ENCODE results near the gene PDSS2. TPM values are rescaled to one million over a fixed set of nuclear protein-coding genes. Genes with fewer than 3 reads are reported as not detected.

Gene PDSS2
- total and polyA plus RNA-seq, 2 of the 8 experiments (the other 6 are each of a cell fraction or from before 2014, with no cell fraction given): 10.7 to 16.1 TPM

- Histone ChIP-seq H3K79me2 (ENCODE audit: control insufficient read depth in 1 of 2, insufficient read depth in 2 of 2, low read length in 2 of 2) (no peaks in the 10 kb centered on the region), H3K4me3 (ENCODE audit: extremely low read depth in 1 of 4, insufficient read depth in 2 of 4, low read depth in 3 of 4, low read length in 4 of 4) (no peak overlapping the region), H3K36me3 (ENCODE audit: control insufficient read depth in 2 of 4, insufficient read depth in 4 of 4, low read length in 3 of 4) (no peaks in the 10 kb centered on the region), H3K27ac (ENCODE audit: low read depth, low read length) (no peak overlapping the region), H3K79me1 (ENCODE audit: low read depth, low read length) (no peaks in the 10 kb centered on the region), H2BK20ac (ENCODE audit: low read length) (no peak overlapping the region), H3K9ac (replicated peaks in 1 of 4; ENCODE audit: extremely low read depth in 1 of 4, low read depth in 3 of 4, low read length in 3 of 4) (no peak overlapping the region), H3K14ac (ENCODE audit: insufficient read length) (no peak overlapping the region), H3K4me1 (replicated peaks in 1 of 4; ENCODE audit: control insufficient read depth in 3 of 4, insufficient read depth in 4 of 4, low read length in 3 of 4) (no peaks in the 10 kb centered on the region), H2BK12ac (ENCODE audit: low read depth, low read length) (no peak overlapping the region), H3K4ac (replicated peaks; ENCODE audit: insufficient read length, low read depth, low read length) (no peak overlapping the region), H4K91ac (replicated peaks; ENCODE audit: insufficient read length, low read length) (no peak overlapping the region), H2BK120ac (replicated peaks; ENCODE audit: low read depth, low read length) (no peak overlapping the region), H4K20me1 (replicated peaks in 1 of 2; ENCODE audit: control insufficient read depth in 1 of 2, insufficient read depth in 2 of 2, low read length in 2 of 2) (no peaks in the 10 kb centered on the region), H4K5ac (ENCODE audit: insufficient read length, low read depth, low read length) (no peak overlapping the region), H2BK5ac (ENCODE audit: low read depth, low read length) (no peak overlapping the region), H3K23me2 (ENCODE audit: low read depth, low read length) (no peaks in the 10 kb centered on the region), H2BK15ac (ENCODE audit: low read length) (no peak overlapping the region), H2AFZ (ENCODE audit: low read length) (no peak overlapping the region), H4K8ac (ENCODE audit: extremely low read depth, insufficient read depth, low read length) (no peak overlapping the region), H3K56ac (replicated peaks; ENCODE audit: insufficient read length, low read depth, low read length) (no peak overlapping the region), H3K4me2 (ENCODE audit: insufficient read depth in 1 of 2, low read depth in 2 of 2, low read length in 2 of 2) (no peak overlapping the region), H3K27me3 (replicated peaks in 1 of 4; ENCODE audit: control insufficient read depth in 3 of 4, extremely low read depth in 1 of 4, insufficient read depth in 3 of 4, low read length in 3 of 4) (no peaks in the 10 kb centered on the region), H3K18ac (ENCODE audit: extremely low read depth, low read length) (no peak overlapping the region), H2AK5ac (ENCODE audit: low read depth, low read length) (no peak overlapping the region), H3K23ac (ENCODE audit: insufficient read length) (no peak overlapping the region), H3K9me3 (ENCODE audit: insufficient read depth in 2 of 2, low read depth in 1 of 2, low read length in 1 of 2) (no peaks in the 10 kb centered on the region)
- ChIA-PET POLR2A (ENCODE audit: partially characterized antibody) (interaction anchor here (0.8 kb wide), 1 partner anchor 10 kb away, joined by 5 read pairs; no protein-coding TSS in a partner anchor), CTCF (ENCODE audit: partially characterized antibody) (interaction anchor here (0.6 to 2.5 kb wide), 5 partner anchors 9 to 81 kb away, joined by 3 to 5 read pairs (median 3); no protein-coding TSS in a partner anchor)
- DNase-seq (ENCODE audit: low read depth in 1 of 2, low spot score in 2 of 2): no peak
- FAIRE-seq: no peak
- TF ChIP-seq SP2 (IDR thresholded peaks at IDR 0.05; ENCODE audit: low read length): no peak
- no peak for TF ChIP-seq CBX5 (IDR thresholded peaks at IDR 0.05; ENCODE audit: low read depth, low read length)
- TF ChIP-seq CHD1 (IDR thresholded peaks at IDR 0.05; ENCODE audit: low read depth, low read length): no peak
- TF ChIP-seq CBX8 (IDR thresholded peaks at IDR 0.05; ENCODE audit: borderline replicate concordance, low read depth, low read length): no peak
- no peak for TF ChIP-seq GABPA (IDR thresholded peaks at IDR 0.05; ENCODE audit: borderline replicate concordance, insufficient read depth, low read length)
- TF ChIP-seq JUN (IDR thresholded peaks at IDR 0.05; ENCODE audit: low read depth, low read length): no peak
- TF ChIP-seq NANOG (IDR thresholded peaks at IDR 0.05; ENCODE audit: insufficient read depth, low read depth, low read length, poor library complexity, severe bottlenecking): no peak
- no peak for TF ChIP-seq ATF2 (IDR thresholded peaks at IDR 0.05; ENCODE audit: low read length)
- TF ChIP-seq KDM4A (IDR thresholded peaks at IDR 0.05; ENCODE audit: low read depth, low read length, severe bottlenecking): no peak
- TF ChIP-seq EGR1 (IDR thresholded peaks at IDR 0.05; ENCODE audit: borderline replicate concordance, low read depth, low read length): no peak
- TF ChIP-seq KDM5A (IDR thresholded peaks at IDR 0.05; ENCODE audit: low read length): no peak
- TF ChIP-seq E2F6 (IDR thresholded peaks at IDR 0.05): no peak
- TF ChIP-seq HDAC2 (IDR thresholded peaks at IDR 0.05; ENCODE audit: borderline replicate concordance in 1 of 2, low read depth in 2 of 2, low read length in 2 of 2): no peak
Observed at GRCh38 chr6:107259951-107260350, 199.4 kb downstream of the PDSS2 start.
